HG02970 (cell line): ENCODE measurements around the gene BNIP1.

Experiments
- ATAC-seq: cut with Tn5 transposase; IDR thresholded peaks from one replicate; pipeline ENCODE4 v1.9.1; 2021; ENCODE audit warnings: mild to moderate bottlenecking, moderate library complexity, moderate number of reproducible peaks; ENCODE audit not compliant: unreplicated experiment, low FRiP score

The BNIP1 gene

GRCh38 chr5:173163219-173163618 is 18.9 kb downstream of the BNIP1 start:
- no peak for ATAC-seq

- no peak for ATAC-seq
Measured at GRCh38 chr5:173165177-173166016, 21.1 kb downstream of the BNIP1 start.

- no peak for ATAC-seq
Measured at GRCh38 chr5:173172166-173172565, 27.8 kb downstream of the BNIP1 start.

- ATAC-seq = no peak
Measured at GRCh38 chr5:173175523-173175922, 31.2 kb downstream of the BNIP1 start.

GRCh38 chr5:173178369-173178910 is 34.1 kb downstream of the BNIP1 start:
- ATAC-seq = no peak

- no peak for ATAC-seq
Measured at GRCh38 chr5:173180331-173180730, 36.0 kb downstream of the BNIP1 start.

GRCh38 chr5:173187054-173187743 is 42.9 kb downstream of the BNIP1 start:
- no peak for ATAC-seq

GRCh38 chr5:173188280-173188679 is 43.9 kb downstream of the BNIP1 start:
- no peak for ATAC-seq

- ATAC-seq = no peak
Measured at GRCh38 chr5:173191015-173191414, 46.7 kb downstream of the BNIP1 start.

GRCh38 chr5:173191561-173191960 is 47.2 kb downstream of the BNIP1 start:
- ATAC-seq = no peak

- ATAC-seq = no peak
Measured at GRCh38 chr5:173192561-173192960, 48.2 kb downstream of the BNIP1 start.

GRCh38 chr5:173196133-173196952 is 52.0 kb downstream of the BNIP1 start:
- no peak for ATAC-seq

GRCh38 chr5:173197375-173197891 is 53.1 kb downstream of the BNIP1 start:
- ATAC-seq = no peak

- ATAC-seq = no peak
Measured at GRCh38 chr5:173198049-173198448, 53.7 kb downstream of the BNIP1 start.

GRCh38 chr5:173200356-173200755 is 56.0 kb downstream of the BNIP1 start:
- ATAC-seq = no peak

GRCh38 chr5:173201636-173202265 is 57.4 kb downstream of the BNIP1 start:
- no peak for ATAC-seq

GRCh38 chr5:173202266-173202875 is 58.0 kb downstream of the BNIP1 start:
- ATAC-seq = no peak

- no peak for ATAC-seq
Measured at GRCh38 chr5:173204185-173204979, 60.1 kb downstream of the BNIP1 start.

GRCh38 chr5:173205916-173206315 is 61.6 kb downstream of the BNIP1 start:
- no peak for ATAC-seq
